GM23338 (cell line): ENCODE data around the gene MICB. TPM values are rescaled to one million over a fixed set of nuclear protein-coding genes. Genes with fewer than 3 reads are reported as not detected.

Source experiments
- ATAC-seq: fragments of 200-7000 bp; cut with Tn5 transposase; 3 replicates; pipeline ENCODE4 v1.9.1; 2020
- DNase-seq: peaks from one replicate; pipeline ENCODE4 v3.0.0-alpha.2; 2015; ENCODE audit warnings: low spot score
- H2AFZ ChIP-seq: fragments of 200-600 bp; sonication (generic); 2 replicates; pipeline ENCODE4 v1.8.0; 2016; ENCODE audit warnings: antibody characterized with exemption, mild to moderate bottlenecking, moderate library complexity
- H3F3A ChIP-seq: fragments of 200-600 bp; sonication (generic); replicated peaks from 2 replicates; pipeline ENCODE4 v1.8.0; 2017; ENCODE audit warnings: antibody characterized with exemption, mixed run types, low read depth
- H3K27ac ChIP-seq: fragments of 200-600 bp; sonication (generic); 2 replicates; pipeline ENCODE4 v1.6.1; 2016; ENCODE audit warnings: low read depth
- H3K27me3 ChIP-seq: fragments of 200-600 bp; sonication (generic); 2 replicates; pipeline ENCODE4 v1.8.0; 2016; ENCODE audit warnings: mild to moderate bottlenecking, mixed run types, moderate library complexity; ENCODE audit not compliant: insufficient read depth
- H3K36me3 ChIP-seq: fragments of 200-600 bp; sonication (generic); 2 replicates; pipeline ENCODE4 v1.8.0; 2016; ENCODE audit warnings: mild to moderate bottlenecking; ENCODE audit not compliant: insufficient read depth
- H3K4me1 ChIP-seq: fragments of 200-600 bp; sonication (generic); 2 replicates; pipeline ENCODE4 v1.8.0; 2016; ENCODE audit warnings: mild to moderate bottlenecking, moderate library complexity; ENCODE audit not compliant: insufficient read depth
- H3K4me2 ChIP-seq: fragments of 200-600 bp; sonication (generic); 2 replicates; pipeline ENCODE4 v1.7.1; 2017; ENCODE audit warnings: mixed run types
- H3K4me3 ChIP-seq: fragments of 200-600 bp; sonication (generic); 2 replicates; pipeline ENCODE4 v1.6.1; 2016; ENCODE audit warnings: mixed run types
- H3K79me2 ChIP-seq: fragments of 200-600 bp; sonication (generic); replicated peaks from 2 replicates; pipeline ENCODE4 v1.8.0; 2017; ENCODE audit warnings: mild to moderate bottlenecking; ENCODE audit not compliant: insufficient read depth
- H3K9me2 ChIP-seq: fragments of 200-600 bp; sonication (generic); 2 replicates; pipeline ENCODE4 v1.8.0; 2017; ENCODE audit not compliant: insufficient read depth
- H4K20me1 ChIP-seq: fragments of 200-600 bp; sonication (generic); replicated peaks from 2 replicates; pipeline ENCODE4 v1.8.0; 2017; ENCODE audit warnings: mild to moderate bottlenecking; ENCODE audit not compliant: insufficient read depth
- H3K27ac Mint-ChIP-seq: 2 replicates; pipeline ENCODE4 v1.8.0; 2020; ENCODE audit warnings: inconsistent platforms, mild to moderate bottlenecking, moderate library complexity, mixed read lengths
- H3K27me3 Mint-ChIP-seq: 3 replicates; pipeline ENCODE4 v1.8.0; 2022; ENCODE audit warnings: low read depth, mild to moderate bottlenecking, moderate library complexity, mixed read lengths, inconsistent platforms; ENCODE audit not compliant: insufficient read depth, poor library complexity
- H3K36me3 Mint-ChIP-seq: 3 replicates; pipeline ENCODE4 v1.8.0; 2021; ENCODE audit warnings: low read depth, mild to moderate bottlenecking, inconsistent platforms, moderate library complexity, mixed read lengths
- H3K4me1 Mint-ChIP-seq: 3 replicates; pipeline ENCODE4 v1.8.0; 2020; ENCODE audit warnings: mild to moderate bottlenecking, inconsistent platforms, mixed read lengths
- H3K4me3 Mint-ChIP-seq: 3 replicates; pipeline ENCODE4 v1.8.0; 2021; ENCODE audit warnings: moderate library complexity, mild to moderate bottlenecking, inconsistent platforms, mixed read lengths
- H3K9me3 Mint-ChIP-seq: 3 replicates; pipeline ENCODE4 v1.8.0; 2020; ENCODE audit warnings: moderate library complexity, mild to moderate bottlenecking, inconsistent platforms, mixed read lengths
- CREB1 ChIP-seq: fragments of 250-450 bp; sonication (Bioruptor Pico); IDR thresholded peaks from 2 replicates; pipeline ENCODE4 v1.5.0; 2020; ENCODE audit warnings: low read depth, mild to moderate bottlenecking, moderate library complexity
- EZH2 ChIP-seq: fragments of 200-600 bp; sonication (generic); IDR thresholded peaks from one replicate; pipeline ENCODE4 v1.8.0; 2017; ENCODE audit warnings: antibody characterized with exemption, mild to moderate bottlenecking, low read depth; ENCODE audit not compliant: unreplicated experiment
- EZH2phosphoT487 ChIP-seq: fragments of 200-600 bp; sonication (generic); IDR thresholded peaks from one replicate; pipeline ENCODE4 v1.8.1; 2018; ENCODE audit warnings: antibody characterized with exemption; ENCODE audit not compliant: unreplicated experiment
- JUNB ChIP-seq: IDR thresholded peaks from one replicate; pipeline ENCODE4 v1.6.1; 2016; ENCODE audit warnings: antibody characterized with exemption; ENCODE audit not compliant: unreplicated experiment
- NANOG ChIP-seq: IDR thresholded peaks from 2 replicates; pipeline ENCODE4 v1.6.1; 2016; ENCODE audit warnings: antibody characterized with exemption, borderline replicate concordance
- POLR2AphosphoS5 ChIP-seq: IDR thresholded peaks from 2 replicates; pipeline ENCODE4 v1.6.1; 2016; ENCODE audit warnings: antibody characterized with exemption, low read depth
- STAT1 ChIP-seq: IDR thresholded peaks from one replicate; pipeline ENCODE4 v1.6.1; 2016; ENCODE audit warnings: antibody characterized with exemption; ENCODE audit not compliant: unreplicated experiment
- ZNF114 ChIP-seq: fragments of 250-450 bp; sonication (Bioruptor Pico); IDR thresholded peaks from 2 replicates; pipeline ENCODE4 v1.5.0; 2020; ENCODE audit warnings: mild to moderate bottlenecking, moderate library complexity
- ZNF331 ChIP-seq: fragments of 250-450 bp; sonication (Bioruptor Pico); IDR thresholded peaks from 2 replicates; pipeline ENCODE4 v1.5.0; 2020; ENCODE audit warnings: low read depth, mild to moderate bottlenecking, moderate library complexity
- ZNF462 ChIP-seq: fragments of 250-450 bp; sonication (Bioruptor Pico); IDR thresholded peaks from 2 replicates; pipeline ENCODE4 v1.5.0; 2020; ENCODE audit warnings: mild to moderate bottlenecking, moderate library complexity
- polyA plus RNA-seq: library from polyadenylated mRNA; unstranded; fragments of >200 nt; fragmentation: Nextera tagmentation; extraction: Ambion mirVana; gene quantifications from 2 replicates; pipeline ENCODE4 v1.2.1, GENCODE V29; 2016
- total RNA-seq: library from RNA; depleted of rRNA; stranded (reverse); fragments of >200 nt; shearing (Covaris generic); gene quantifications from 2 replicates; pipeline ENCODE4 v1.2.3, GENCODE V29; 2014
- TF ChIP-seq, protein P1 (sequence below): IDR thresholded peaks from 2 replicates; pipeline ENCODE4 v1.6.1; 2016; ENCODE audit warnings: antibody characterized with exemption
- TF ChIP-seq, protein P2 (sequence below): IDR thresholded peaks from one replicate; pipeline ENCODE4 v1.6.1; 2018; ENCODE audit warnings: antibody characterized with exemption; ENCODE audit not compliant: unreplicated experiment
- TF ChIP-seq, protein P3 (sequence below), 2 experiments: fragments of 200-600 bp in 1 of 2; sonication (generic) in 1 of 2; conservative IDR thresholded peaks; 2 replicates each; pipeline versions ENCODE4 v1.5.1 to v1.6.1; 2016 to 2017; ENCODE audit warnings: antibody characterized with exemption in 2 of 2, low read depth in 2 of 2, mild to moderate bottlenecking in 2 of 2, moderate library complexity in 1 of 2

MICB gene
- total and polyA plus RNA-seq, 2 experiments from 2014 or later, result 9.2 to 23.8 TPM

DNA sequence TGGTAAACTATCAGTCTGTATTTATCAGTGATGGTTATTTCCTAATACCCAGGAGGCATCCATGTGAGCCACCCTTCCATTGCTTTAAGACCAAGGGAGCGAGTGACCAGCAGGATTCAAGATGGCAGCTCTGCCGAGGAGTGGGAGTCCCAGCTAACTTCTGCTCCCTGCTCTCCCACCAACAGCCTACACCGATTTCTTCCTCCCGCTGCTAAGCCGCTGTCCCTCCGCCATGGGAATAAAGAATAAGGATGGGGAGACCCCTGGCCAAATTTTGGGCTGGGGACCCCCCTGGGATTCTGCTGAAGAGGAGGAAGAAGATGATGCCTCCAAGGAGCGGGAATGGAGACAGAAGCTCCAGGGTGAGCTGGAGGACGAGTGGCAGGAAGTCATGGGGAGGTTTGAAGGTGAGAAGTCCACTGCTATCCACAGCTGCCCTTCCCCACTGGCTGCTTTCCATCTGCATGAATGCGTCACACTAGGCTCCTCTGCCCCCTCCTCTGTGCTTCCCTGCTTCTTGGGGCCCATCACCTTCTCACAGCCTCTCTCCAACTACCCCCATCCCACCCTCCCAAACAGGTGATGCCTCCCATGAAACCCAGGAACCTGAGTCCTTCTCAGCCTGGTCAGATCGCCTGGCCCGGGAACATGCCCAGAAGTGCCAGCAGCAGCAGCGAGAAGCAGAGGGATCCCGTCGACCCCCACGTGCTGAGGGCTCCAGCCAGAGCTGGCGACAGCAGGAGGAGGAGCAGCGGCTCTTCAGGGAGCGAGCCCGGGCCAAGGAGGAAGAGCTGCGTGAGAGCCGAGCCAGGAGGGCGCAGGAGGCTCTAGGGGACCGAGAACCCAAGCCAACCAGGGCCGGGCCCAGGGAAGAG lies 59.7 kb downstream of the MICB start:
- peaks cover 18% of the 10 kb centered on the region for H3K4me1 Mint-ChIP-seq
- DNase-seq, result no peak
- ATAC-seq, result no peak
- H4K20me1 ChIP-seq, result no peaks in the 10 kb centered on the region
- no peaks in the 10 kb centered on the region for H3K79me2 ChIP-seq
- TF ChIP-seq, protein P1, sequence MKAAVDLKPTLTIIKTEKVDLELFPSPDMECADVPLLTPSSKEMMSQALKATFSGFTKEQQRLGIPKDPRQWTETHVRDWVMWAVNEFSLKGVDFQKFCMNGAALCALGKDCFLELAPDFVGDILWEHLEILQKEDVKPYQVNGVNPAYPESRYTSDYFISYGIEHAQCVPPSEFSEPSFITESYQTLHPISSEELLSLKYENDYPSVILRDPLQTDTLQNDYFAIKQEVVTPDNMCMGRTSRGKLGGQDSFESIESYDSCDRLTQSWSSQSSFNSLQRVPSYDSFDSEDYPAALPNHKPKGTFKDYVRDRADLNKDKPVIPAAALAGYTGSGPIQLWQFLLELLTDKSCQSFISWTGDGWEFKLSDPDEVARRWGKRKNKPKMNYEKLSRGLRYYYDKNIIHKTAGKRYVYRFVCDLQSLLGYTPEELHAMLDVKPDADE, result no peak
- TF ChIP-seq, protein P2, sequence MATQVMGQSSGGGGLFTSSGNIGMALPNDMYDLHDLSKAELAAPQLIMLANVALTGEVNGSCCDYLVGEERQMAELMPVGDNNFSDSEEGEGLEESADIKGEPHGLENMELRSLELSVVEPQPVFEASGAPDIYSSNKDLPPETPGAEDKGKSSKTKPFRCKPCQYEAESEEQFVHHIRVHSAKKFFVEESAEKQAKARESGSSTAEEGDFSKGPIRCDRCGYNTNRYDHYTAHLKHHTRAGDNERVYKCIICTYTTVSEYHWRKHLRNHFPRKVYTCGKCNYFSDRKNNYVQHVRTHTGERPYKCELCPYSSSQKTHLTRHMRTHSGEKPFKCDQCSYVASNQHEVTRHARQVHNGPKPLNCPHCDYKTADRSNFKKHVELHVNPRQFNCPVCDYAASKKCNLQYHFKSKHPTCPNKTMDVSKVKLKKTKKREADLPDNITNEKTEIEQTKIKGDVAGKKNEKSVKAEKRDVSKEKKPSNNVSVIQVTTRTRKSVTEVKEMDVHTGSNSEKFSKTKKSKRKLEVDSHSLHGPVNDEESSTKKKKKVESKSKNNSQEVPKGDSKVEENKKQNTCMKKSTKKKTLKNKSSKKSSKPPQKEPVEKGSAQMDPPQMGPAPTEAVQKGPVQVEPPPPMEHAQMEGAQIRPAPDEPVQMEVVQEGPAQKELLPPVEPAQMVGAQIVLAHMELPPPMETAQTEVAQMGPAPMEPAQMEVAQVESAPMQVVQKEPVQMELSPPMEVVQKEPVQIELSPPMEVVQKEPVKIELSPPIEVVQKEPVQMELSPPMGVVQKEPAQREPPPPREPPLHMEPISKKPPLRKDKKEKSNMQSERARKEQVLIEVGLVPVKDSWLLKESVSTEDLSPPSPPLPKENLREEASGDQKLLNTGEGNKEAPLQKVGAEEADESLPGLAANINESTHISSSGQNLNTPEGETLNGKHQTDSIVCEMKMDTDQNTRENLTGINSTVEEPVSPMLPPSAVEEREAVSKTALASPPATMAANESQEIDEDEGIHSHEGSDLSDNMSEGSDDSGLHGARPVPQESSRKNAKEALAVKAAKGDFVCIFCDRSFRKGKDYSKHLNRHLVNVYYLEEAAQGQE, result no peak
- TF ChIP-seq ZNF114 (CRISPR knock-in tag) (no peak), JUNB (no peak), CREB1 (no peak), ZNF462 (CRISPR knock-in tag) (no peak), POLR2AphosphoS5 (no peak), NANOG (no peak), EZH2 (no peak), ZNF331 (CRISPR knock-in tag) (no peak), STAT1 (no peak), EZH2phosphoT487 (no peak)
- TF ChIP-seq, protein P3, sequence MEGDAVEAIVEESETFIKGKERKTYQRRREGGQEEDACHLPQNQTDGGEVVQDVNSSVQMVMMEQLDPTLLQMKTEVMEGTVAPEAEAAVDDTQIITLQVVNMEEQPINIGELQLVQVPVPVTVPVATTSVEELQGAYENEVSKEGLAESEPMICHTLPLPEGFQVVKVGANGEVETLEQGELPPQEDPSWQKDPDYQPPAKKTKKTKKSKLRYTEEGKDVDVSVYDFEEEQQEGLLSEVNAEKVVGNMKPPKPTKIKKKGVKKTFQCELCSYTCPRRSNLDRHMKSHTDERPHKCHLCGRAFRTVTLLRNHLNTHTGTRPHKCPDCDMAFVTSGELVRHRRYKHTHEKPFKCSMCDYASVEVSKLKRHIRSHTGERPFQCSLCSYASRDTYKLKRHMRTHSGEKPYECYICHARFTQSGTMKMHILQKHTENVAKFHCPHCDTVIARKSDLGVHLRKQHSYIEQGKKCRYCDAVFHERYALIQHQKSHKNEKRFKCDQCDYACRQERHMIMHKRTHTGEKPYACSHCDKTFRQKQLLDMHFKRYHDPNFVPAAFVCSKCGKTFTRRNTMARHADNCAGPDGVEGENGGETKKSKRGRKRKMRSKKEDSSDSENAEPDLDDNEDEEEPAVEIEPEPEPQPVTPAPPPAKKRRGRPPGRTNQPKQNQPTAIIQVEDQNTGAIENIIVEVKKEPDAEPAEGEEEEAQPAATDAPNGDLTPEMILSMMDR (conservative IDR thresholded peaks at IDR 0.05; ENCODE audit: low read depth in 2 of 2), result no peak
- H3K4me3 ChIP-seq, result no peak overlapping the region
- H3K27ac Mint-ChIP-seq, result no peak overlapping the region
- H3K36me3 ChIP-seq, result no peaks in the 10 kb centered on the region
- H3K27me3 Mint-ChIP-seq, result peaks cover 3% of the 10 kb centered on the region
- no peaks in the 10 kb centered on the region for H3F3A ChIP-seq
- H3K9me2 ChIP-seq, result no peaks in the 10 kb centered on the region
- H3K27ac ChIP-seq, result no peak overlapping the region
- H3K9me3 Mint-ChIP-seq, result no peaks in the 10 kb centered on the region; the same call in 2 of the 3 replicates
- no peak overlapping the region for H2AFZ ChIP-seq
- peaks cover 3% of the 10 kb centered on the region; the same call in 1 of the 2 replicates for H3K4me1 ChIP-seq
- H3K4me3 Mint-ChIP-seq, result no peak overlapping the region
- H3K4me2 ChIP-seq, result no peak overlapping the region
- H3K27me3 ChIP-seq, result no peaks in the 10 kb centered on the region
- peaks cover 27% of the 10 kb centered on the region for H3K36me3 Mint-ChIP-seq
